Smooth muscle cell (in vitro differentiated cells): ENCODE results near the gene APOO. TPM values are rescaled to one million over a fixed set of nuclear protein-coding genes. Genes with fewer than 3 reads are reported as not detected.

Source experiments
- DNase-seq: peaks from one replicate; lab custom pipeline; 2025; ENCODE audit not compliant: unreplicated experiment; lab: John Stamatoyannopoulos, UW
- H2AFZ ChIP-seq: fragments of 200-600 bp; sonication (generic); 2 replicates; pipeline ENCODE4 v1.6.0; 2016; ENCODE audit warnings: antibody characterized with exemption, low read depth, mild to moderate bottlenecking
- H3F3A ChIP-seq: fragments of 200-600 bp; sonication (generic); 2 replicates; pipeline ENCODE4 v1.6.0; 2017; ENCODE audit warnings: antibody characterized with exemption, low read depth
- H3K27ac ChIP-seq: fragments of 200-600 bp; sonication (generic); 2 replicates; pipeline ENCODE4 v1.5.1; 2016; ENCODE audit warnings: low read depth, mild to moderate bottlenecking
- H3K27me3 ChIP-seq: fragments of 200-600 bp; sonication (generic); 2 replicates; pipeline ENCODE4 v1.6.1; 2016; ENCODE audit warnings: low read depth, mild to moderate bottlenecking
- H3K36me3 ChIP-seq: fragments of 200-600 bp; sonication (generic); 2 replicates; pipeline ENCODE4 v1.5.1; 2016; ENCODE audit warnings: low read depth
- H3K4me1 ChIP-seq: fragments of 200-600 bp; sonication (generic); 2 replicates; pipeline ENCODE4 v1.5.1; 2016; ENCODE audit warnings: low read depth
- H3K4me2 ChIP-seq: fragments of 200-600 bp; sonication (generic); 2 replicates; pipeline ENCODE4 v1.6.0; 2016; ENCODE audit warnings: mild to moderate bottlenecking
- H3K4me3 ChIP-seq: fragments of 200-600 bp; sonication (generic); 2 replicates; pipeline ENCODE4 v1.5.1; 2016; ENCODE audit warnings: mild to moderate bottlenecking
- H3K79me2 ChIP-seq: fragments of 200-600 bp; sonication (generic); 2 replicates; pipeline ENCODE4 v1.6.0; 2016; ENCODE audit warnings: low read depth, mild to moderate bottlenecking
- H3K9ac ChIP-seq: fragments of 200-600 bp; sonication (generic); 2 replicates; pipeline ENCODE4 v1.6.0; 2016; ENCODE audit warnings: low read depth
- H3K9me3 ChIP-seq: fragments of 200-600 bp; sonication (generic); replicated peaks from 2 replicates; pipeline ENCODE4 v1.5.1; 2016; ENCODE audit warnings: low read depth
- H4K20me1 ChIP-seq: fragments of 200-600 bp; sonication (generic); 2 replicates; pipeline ENCODE4 v1.6.0; 2016; ENCODE audit warnings: low read depth
- CTCF ChIP-seq: fragments of 200-600 bp; sonication (generic); IDR thresholded peaks from 2 replicates; pipeline ENCODE4 v1.5.1; 2017; ENCODE audit warnings: borderline replicate concordance, mild to moderate bottlenecking, antibody characterized with exemption; ENCODE audit not compliant: insufficient read depth, poor library complexity, severe bottlenecking
- WGBS: methylation state at CpG from one replicate; pipeline ENCODE4 v1.1.7; 2016; ENCODE audit warnings: low lambda C conversion rate; 5-methylcytosine and 5-hydroxymethylcytosine counted together
- polyA plus RNA-seq: library from polyadenylated mRNA; unstranded; fragments of >200 nt; fragmentation: Nextera tagmentation; extraction: Ambion mirVana; gene quantifications from 2 replicates; pipeline ENCODE4 v1.2.1, GENCODE V29; 2016
- total RNA-seq: library from RNA; depleted of rRNA; stranded (reverse); fragments of >200 nt; gene quantifications from 2 replicates; pipeline ENCODE4 v1.2.3, GENCODE V29; 2014

The APOO gene
- total and polyA plus RNA-seq, 2 experiments from 2014 or later = 38.7 to 54.3 TPM

GRCh38 chrX:23944234-23944633, 36.5 kb upstream of the APOO start:
- WGBS = 37% methylated on average over 1 of the region's 1 CpG
- Histone ChIP-seq H3K4me1 (no peaks in the 10 kb centered on the region), H3K4me3 (no peak overlapping the region), H3K36me3 (no peaks in the 10 kb centered on the region), H3K27ac (no peak overlapping the region), H2AFZ (no peak overlapping the region), H3K9me3 (no peaks in the 10 kb centered on the region), H3K4me2 (no peak overlapping the region), H3F3A (no peaks in the 10 kb centered on the region), H4K20me1 (no peaks in the 10 kb centered on the region), H3K79me2 (no peaks in the 10 kb centered on the region), H3K27me3 (no peaks in the 10 kb centered on the region), H3K9ac (no peak overlapping the region)
- no peak for TF ChIP-seq CTCF
- no peak for DNase-seq

DNA sequence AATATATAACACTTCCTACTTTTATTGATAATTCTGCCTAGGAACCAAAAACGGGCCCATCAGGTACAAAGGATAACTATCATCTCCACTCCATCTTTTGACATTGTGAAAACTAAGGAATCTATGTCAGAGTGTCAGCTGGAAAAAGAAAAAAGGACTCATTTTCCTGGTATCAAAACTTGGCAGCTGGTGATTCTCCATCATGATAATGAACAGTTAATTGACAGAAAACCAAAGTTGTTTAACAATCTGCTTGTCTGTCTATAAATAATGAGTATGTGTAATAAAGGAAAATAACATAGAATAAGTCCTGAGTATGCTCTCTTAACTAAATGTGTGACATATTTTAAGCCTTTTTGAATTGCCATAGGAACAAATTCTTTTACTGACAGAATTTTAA, 31.5 kb upstream of the APOO start:
- no peaks in the 10 kb centered on the region for H3F3A ChIP-seq
- no peak overlapping the region for H2AFZ ChIP-seq
- H4K20me1 ChIP-seq = no peaks in the 10 kb centered on the region
- 94% methylated on average over 1 of the region's 1 CpG for WGBS
- DNase-seq = no peak
- no peak for TF ChIP-seq CTCF
- H3K79me2 ChIP-seq = no peaks in the 10 kb centered on the region
- no peaks in the 10 kb centered on the region for H3K36me3 ChIP-seq
- no peak overlapping the region for H3K4me2 ChIP-seq
- no peak overlapping the region for H3K9ac ChIP-seq
- no peaks in the 10 kb centered on the region for H3K4me1 ChIP-seq
- H3K27me3 ChIP-seq = no peaks in the 10 kb centered on the region
- H3K9me3 ChIP-seq = no peaks in the 10 kb centered on the region
- no peak overlapping the region for H3K27ac ChIP-seq
- no peak overlapping the region for H3K4me3 ChIP-seq

DNA sequence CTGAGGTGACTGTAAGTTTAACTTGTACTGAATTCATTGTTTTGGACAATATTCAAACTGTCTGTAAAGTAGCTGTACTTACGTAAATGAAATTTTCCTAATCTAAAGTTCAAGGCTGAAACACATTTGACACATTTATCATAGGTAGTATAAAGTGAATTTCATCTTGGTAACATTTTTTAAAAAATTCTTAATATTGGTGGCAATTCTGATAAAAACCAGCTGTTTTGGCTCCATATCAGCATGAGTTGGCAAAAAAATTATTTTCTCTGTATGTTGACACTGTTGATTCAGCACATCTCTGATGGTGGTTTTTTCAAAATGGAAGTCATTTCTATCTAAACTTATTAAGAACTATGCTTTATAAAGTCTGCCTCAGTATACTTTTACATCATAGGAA, 31.0 kb upstream of the APOO start:
- Histone ChIP-seq H3F3A (no peaks in the 10 kb centered on the region), H4K20me1 (no peaks in the 10 kb centered on the region), H3K4me2 (no peak overlapping the region), H3K4me1 (no peaks in the 10 kb centered on the region), H3K4me3 (no peak overlapping the region), H3K79me2 (no peaks in the 10 kb centered on the region), H3K9ac (no peak overlapping the region), H3K27me3 (no peaks in the 10 kb centered on the region), H2AFZ (no peak overlapping the region), H3K36me3 (no peaks in the 10 kb centered on the region), H3K9me3 (no peaks in the 10 kb centered on the region), H3K27ac (no peak overlapping the region)
- 93% methylated on average over 1 of the region's 1 CpG for WGBS
- no peak for TF ChIP-seq CTCF
- DNase-seq = no peak

DNA sequence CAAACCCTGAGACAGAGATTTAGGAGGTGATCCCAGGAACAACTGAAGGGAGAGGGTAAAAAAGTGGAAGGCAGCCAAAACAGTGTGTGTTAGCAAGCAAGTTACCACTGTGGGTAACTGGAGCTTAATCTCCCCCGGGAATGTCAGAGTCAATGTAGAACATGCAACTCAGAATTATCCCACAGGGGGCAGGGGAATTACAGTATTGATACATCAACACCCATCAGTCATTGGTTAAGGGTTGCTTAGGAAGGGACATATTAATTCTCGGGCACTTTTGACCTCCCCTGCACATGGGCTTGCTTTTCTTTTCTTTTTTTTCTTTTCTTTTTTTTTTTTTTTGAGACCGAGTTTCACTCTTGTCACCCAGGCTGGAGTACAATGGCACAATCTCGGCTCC, 29.4 kb upstream of the APOO start:
- H3K4me1 ChIP-seq = no peaks in the 10 kb centered on the region
- no peaks in the 10 kb centered on the region for H3K27me3 ChIP-seq
- H3K27ac ChIP-seq = no peak overlapping the region
- H3K9ac ChIP-seq = no peak overlapping the region
- no peak overlapping the region for H3K4me2 ChIP-seq
- no peak overlapping the region for H3K4me3 ChIP-seq
- no peak overlapping the region for H2AFZ ChIP-seq
- H4K20me1 ChIP-seq = no peaks in the 10 kb centered on the region
- no peak for DNase-seq
- no peaks in the 10 kb centered on the region for H3K36me3 ChIP-seq
- no peaks in the 10 kb centered on the region for H3K79me2 ChIP-seq
- no peaks in the 10 kb centered on the region for H3K9me3 ChIP-seq
- TF ChIP-seq CTCF = no peak
- WGBS = 76% methylated on average over 4 of the region's 4 CpGs
- H3F3A ChIP-seq = no peaks in the 10 kb centered on the region
